Pons (tissue), 1 donor: ENCODE results near the gene CIART.
"Not testable (repeated sequence)": the region's sequence is repeated elsewhere in the genome, so short reads cannot be mapped to it uniquely, and the experiment has no call there.

Experiments
- DNase-seq: peaks from one replicate; pipeline ENCODE4 v3.0.0-alpha.2; 2016; ENCODE audit warnings: low spot score

The CIART gene, protein sequence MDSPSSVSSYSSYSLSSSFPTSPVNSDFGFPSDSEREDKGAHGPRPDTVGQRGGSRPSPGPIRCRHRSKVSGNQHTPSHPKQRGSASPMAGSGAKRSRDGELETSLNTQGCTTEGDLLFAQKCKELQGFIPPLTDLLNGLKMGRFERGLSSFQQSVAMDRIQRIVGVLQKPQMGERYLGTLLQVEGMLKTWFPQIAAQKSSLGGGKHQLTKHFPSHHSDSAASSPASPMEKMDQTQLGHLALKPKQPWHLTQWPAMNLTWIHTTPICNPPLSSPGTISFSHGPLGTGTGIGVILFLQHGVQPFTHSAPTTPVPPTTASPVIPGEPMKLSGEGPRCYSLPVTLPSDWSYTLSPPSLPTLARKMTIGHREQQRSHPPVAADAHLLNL

DNA sequence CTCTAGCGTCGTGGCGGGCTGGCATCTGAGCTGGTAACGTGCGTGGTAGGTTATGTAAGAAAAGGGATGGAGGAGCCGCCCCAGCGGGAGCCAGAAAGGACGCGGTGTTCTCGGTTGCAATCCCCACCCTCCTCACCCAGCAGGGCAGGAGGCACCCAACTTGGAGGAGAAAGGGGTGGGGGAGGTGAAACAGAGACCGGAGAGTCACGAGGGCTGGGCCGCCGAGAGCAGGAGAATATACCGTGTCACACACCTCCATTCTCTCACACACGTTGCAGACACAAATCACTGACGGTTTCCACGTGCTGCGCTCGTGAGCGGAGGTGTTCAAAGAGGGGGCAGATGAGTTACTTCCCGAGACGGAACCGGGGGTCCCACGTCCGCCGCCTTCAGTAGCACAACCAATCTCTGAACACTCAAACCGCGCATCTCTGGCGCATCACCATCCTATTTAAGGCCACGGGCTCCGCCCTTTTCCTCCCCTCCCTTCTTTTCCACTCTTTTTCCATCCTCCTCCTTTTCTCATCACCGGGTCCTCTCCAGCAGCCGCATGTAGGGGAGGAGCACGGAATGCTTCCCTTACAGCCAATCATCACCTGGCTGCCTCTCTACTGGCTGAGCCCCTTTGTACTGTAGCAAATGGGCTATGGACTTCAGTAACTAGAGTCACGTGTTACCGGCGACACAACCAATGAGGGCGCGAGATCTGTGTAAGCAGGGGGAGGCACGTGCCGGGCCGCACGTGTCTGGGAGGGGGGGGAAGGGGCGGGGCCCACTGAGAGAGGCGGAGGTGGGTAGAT lies at the start of gene CIART:
CIART (plus strand) TSS at position 797 of the 800 bp plus-strand sequence. CDS start 714 bp downstream, outside the sequence.
- DNase-seq, result peak; percentile 97

DNA sequence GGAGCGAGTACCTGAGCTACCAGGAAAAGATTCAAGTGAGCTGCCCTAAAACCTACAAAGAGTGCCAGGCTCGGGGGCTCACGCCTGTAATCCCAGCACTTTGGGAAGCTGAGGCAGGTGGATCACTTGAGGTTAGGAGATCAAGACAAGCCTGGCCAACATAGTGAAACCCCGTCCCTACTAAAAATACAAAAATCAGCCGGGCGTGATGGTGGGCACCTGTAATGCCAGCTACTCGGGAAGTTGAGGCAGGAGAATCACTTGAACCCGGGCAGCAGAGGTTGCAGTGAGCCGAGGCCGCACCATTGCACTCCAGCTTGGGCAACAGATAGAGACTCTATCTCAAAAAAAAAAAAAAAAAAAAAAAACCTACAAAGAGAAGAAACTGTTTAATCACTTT lies 49.4 kb upstream of the CIART start:
- DNase-seq, result not testable (repeated sequence)

DNA sequence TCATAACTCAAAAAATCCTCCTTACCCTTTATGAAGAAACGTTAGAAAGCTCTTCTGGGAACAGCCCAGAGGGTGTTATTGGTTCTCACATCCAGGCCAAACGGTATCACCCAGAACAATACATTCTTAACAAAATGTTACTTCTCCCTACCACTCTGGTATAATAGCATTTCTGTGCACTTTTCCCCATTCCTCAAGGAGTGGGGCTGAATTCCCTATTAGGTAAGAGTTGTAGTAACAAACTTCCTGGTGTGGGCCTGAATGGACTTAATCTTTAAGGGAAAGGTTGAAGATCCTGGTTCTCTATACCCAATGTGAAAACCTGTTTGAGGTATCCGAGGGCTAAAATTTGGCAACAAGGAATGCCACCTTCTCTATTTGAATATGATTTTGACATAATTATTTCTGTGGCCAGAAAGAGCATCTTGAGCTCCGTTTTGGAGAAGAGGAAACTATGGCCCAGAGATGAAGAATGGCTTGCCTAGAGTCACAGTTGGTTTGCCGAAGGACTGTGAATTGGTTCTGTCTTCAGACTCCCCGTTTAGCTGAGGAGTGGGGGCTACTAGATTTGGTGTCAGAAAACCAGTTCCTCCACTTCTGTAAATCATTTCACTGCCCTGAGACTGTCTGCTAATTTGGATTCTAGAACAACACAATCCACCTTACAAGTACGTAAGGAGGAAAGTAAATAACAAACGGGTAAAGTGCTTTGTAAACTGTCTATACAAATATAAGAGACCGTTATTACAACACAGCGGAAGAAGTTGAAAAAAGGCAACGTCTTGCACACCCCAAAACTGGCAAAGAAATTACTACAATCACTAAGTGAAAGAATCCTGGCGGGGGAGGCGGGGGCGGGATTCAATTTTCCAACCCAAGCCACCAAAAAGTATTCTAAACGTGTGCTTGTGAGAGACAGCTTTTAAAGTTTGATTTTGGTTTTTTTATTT lies 48.7 kb upstream of the CIART start:
- DNase-seq, result peak; percentile 44

DNA sequence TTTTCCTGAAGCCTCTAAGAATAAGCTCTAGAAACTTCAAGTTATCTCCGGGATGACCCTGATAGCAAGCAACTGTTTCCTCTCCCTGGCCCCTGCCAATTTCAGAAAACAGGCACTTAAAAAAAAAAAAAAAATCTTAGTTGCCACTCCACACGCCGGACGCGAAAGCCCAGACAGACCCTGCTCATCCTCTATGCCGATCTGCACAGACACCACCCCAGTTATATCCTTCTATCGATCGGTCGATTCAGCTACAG lies 48.1 kb upstream of the CIART start:
- DNase-seq, result no peak

DNA sequence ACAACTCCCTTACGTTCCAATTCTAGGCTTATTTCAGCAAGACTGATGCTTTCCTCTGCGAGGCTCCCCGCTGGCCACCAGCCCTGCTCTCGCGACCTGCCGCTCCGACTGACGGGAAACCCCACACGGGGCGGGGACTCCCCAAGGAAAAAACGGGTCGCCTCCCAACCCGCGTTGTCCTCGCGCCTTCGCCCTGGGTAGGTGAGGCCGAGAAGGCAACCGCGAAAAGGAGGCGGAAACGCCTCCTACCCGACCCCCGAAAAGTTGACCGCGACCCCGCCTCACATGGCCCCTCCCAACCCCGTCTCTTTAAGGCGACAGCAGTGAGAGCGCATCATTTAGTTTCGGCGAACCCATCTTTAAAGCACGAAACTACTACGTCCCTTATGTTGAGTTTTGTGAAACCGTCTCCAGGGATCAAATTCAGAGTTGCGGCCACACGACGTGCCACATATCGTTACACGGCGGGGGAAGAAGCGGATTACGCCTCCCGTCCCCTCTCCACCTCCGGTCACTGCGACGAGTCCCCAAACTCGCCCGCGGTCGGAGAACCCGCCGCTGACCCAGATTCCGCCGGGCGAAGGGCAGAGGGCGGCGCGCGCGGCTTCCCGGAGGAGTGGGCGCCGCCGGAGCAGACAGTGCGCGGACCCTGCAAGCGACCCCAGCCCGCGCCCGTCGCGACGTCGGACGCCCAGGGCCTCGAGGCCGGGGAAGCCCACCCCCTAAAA lies 47.6 kb upstream of the CIART start:
- DNase-seq, result peak; percentile 64

DNA sequence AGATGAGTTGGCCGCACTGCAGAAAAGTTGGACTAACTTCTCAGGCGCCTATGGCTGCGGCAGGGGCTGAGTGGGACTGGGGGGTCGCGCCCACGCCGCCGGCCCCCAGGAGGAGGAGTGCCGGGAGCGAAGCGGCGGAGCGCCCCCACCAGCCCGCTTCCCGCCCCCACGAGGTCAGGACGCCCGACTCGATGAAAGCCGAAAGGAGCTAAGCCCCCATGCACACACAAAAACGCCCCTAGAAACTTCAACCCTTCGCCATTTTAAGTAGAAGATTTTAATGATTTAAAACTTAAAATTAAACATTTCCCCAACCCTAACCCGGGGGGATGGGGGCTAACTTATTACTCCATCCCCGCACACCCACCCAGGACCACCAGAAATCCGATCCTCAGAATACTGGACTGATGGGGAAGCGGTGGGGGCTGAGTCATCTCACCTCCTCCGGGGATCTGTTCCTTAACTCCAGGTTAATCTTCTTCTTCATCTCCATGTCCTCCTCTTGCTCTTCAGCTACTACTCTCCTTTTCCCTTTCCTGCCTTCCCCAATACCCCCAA lies 47.0 kb upstream of the CIART start:
- no peak for DNase-seq

DNA sequence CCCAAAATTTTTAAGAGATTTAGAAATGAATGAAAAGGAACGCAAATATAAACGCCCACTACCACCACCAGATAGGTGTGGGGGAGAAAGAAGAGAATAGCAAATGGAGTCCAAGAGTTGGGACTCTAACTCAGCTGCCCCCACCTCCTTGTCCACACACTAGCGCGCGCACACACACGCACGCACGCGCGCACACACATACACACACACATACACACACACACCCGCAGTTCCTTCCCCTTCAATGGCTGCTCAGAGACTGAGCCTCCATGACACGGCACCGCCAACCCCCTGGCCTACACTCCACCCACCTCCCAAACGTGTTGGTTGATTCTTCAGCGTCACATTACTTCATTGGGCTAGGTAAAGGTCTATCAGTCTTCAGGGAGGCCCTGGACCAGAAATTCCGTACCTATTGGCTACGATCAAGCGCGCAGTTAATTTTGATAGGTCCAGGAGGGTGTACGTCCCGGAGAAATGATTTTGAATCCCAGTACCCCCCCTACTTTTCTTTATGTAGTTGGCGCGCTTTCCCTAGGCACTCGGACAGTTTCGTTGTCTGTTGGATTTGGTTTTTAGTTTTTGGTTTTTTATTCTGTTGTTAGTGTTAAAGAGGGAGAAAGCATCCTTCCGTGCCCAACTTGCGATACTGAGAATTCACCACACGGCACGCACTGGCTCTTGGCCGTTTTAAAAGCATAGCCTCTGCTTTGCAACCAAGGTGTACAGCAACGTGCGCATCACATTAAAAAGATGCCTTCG lies 46.3 kb upstream of the CIART start, which contains the start of gene ANP32E:
ANP32E (minus strand) TSS at position 261 of the 762 bp plus-strand sequence. CDS start 326 bp downstream, outside the sequence.
- peak; percentile 100 for DNase-seq

DNA sequence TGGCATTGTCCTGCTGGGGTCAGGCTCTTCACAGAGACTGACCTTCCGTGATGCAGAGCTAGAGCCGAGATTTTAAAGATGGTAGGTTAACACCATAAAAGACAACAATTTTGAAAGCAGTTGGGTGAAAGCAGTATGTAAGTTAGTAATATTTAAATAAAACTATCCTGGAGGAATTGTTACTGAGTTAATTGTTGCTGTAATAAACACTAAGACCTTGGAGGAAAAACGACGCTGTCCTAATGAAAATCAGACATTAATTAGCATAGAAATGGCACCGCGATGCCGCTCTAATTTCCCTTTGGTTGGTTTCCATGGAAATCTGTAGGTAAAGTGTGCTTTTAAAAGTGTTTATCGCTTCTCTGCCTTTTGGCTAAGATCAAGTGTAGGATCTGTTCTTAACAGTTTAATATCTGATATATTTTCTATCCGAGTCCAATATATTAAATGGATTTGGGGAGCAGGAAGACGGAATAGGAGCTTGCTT lies 45.7 kb upstream of the CIART start:
- DNase-seq, result no peak

DNA sequence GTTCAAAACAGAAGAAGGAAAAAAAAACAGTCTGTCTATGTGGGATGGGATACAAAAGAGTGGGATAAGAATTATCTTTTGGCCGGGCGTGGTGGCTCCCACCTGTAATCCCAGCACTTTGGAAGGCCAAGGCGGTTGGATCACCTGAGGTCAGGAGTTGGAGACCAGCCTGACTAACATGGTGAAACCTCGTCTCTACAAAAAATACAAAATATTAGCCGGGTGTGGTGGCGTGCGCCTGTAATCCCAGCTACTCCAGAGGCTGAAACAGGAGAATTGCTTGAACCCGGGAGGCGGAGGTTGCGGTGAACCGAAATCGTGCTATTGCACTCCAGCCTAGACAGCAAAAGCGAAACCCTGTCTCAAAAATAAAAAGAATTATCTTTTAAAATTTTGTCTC lies 45.2 kb upstream of the CIART start:
- DNase-seq, result not testable (repeated sequence)

DNA sequence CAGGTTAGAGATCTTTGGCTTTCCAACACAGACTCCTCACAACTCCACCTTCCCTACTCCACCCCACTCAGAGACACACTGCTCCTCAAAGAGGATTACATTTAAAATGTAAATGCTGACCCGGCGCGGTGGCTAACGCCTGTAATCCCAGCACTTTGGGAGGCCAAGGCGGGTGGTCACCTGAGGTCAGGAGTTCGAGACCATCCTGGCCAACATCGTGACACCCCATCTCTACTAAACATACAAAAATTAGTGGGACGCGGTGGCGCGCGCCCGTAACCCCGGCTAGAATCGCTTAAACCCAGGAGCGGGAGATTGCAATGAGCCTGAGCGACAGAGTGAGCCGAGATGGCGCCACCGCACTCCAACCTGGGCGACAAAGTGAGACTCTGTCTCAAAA lies 44.6 kb upstream of the CIART start:
- no peak for DNase-seq

DNA sequence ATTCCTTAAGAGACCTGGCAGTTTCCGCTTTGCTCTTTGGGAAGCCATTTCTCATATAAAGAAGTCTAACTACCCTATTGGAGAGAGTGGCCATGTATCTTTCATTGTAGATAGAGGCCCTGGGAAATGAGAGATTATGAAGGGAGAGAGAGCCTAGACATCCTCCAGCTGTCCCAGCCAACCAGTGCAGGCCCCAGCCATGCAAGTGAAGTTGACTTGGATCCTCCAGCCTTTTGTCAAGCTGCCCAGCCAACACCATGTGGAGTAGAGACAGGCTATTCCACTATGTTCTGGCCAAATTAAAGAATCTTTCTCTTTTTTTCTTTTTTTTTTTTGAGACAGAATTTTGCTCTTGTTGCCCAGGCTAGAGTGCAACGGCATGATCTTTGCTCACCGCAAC lies 39.4 kb upstream of the CIART start:
- no peak for DNase-seq

DNA sequence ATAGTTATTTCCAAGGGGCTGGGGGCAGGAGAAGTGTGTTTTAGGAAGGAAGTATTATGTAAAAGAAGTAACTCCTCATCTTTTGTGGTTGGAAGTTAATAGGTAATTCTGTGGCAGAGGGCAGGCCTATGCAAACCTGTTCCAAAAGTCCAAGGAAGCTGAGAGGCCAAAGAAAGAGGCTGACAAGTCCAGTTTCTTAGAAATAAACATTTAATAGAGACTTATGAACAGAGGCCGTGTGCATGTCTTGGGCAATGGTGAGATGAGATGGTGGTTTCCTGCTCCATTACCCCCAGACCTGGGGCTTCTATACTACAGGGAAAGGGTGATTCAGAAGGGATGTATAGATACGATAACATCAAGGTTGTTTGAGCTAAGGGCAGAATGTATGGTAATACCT lies 32.4 kb upstream of the CIART start:
- DNase-seq, result no peak

DNA sequence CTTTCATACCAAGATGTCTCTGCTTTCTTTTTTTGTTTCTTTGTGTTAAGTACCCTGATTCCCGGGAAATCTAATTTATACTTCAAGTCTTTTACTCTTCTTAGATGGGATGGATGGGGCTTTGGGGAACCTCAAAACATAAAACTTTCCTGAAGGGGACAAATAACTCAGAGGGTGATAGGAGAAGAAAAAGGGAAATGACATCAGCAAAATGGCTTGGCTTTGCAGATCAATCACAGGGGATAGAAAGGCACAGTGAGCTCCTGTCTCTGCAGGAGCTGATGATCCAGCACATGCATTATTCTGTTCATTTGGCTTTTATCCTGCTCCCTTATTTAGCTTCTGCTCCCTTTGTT lies 26.2 kb upstream of the CIART start:
- DNase-seq, result no peak

DNA sequence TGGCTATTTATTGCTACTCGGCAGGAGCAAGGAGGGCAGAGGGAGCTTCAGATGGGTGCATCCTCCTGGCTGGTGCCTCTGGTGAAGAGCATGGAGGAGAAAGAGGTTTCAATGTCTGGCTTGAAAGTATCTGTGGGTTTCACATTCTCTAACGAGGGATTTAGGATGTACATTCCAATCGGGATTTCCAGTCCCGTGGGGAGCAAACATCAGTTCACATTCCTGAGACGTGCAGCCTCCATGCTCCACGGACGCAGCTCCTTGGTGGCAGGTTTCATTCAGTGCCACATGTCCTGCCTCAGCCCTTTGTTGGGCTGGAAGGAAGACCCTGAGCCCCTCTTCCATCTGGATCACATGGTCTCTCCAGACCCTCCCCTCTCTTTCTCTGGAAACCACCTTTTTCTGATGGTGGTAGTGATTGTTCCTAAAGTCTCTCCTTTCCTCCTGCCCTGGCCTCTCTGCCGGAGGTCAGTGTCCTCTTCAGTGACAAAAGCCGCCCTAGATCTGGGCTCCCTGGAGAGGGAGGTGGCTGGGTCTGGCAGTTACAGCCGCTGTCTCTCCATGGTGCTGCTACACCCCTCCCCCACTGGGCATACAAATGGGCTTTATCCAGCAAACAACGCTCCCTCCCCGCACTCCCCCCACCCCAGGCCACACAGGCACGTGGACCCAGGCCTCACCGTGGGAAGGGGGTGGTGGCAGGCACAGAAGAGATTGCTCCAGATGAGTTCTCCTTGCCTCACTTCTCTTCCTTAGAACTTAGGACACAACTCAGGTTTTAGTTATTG lies 25.6 kb upstream of the CIART start:
- peak; percentile 90 for DNase-seq

DNA sequence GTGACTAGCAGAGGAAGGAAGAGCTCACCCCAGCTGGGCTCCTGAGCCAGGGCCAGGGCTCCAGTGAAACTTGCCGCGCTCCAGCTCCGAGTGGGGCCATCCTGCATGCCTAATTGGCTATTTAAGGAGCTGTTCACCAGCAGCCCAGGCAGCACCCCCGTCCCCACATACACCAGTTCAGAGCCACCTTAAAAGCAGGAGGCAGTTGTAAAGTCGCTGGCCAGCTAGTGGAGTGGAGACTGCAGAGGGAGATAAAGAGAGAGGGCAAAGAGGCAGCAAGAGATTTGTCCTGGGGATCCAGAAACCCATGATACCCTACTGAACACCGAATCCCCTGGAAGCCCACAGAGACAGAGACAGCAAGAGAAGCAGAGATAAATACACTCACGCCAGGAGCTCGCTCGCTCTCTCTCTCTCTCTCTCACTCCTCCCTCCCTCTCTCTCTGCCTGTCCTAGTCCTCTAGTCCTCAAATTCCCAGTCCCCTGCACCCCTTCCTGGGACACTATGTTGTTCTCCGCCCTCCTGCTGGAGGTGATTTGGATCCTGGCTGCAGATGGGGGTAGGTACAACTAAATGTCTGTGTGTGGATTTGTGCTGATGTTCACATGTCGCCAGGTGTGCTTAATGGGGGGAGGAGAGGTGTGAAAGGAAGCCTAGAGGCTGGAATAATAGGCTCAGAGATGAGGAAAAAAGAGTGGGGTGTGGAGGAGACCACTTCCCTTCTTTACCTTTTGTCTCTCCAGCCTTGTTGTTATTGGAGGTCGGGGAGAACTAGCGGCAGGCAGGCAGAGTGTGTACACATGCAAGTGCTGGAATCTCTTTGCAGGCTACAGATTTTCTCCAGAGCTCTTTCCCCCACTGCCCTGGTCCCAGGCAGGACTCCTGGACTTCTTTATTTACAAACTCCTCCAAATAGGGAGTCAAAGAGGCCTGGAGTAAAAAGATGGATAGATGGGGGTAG lies 24.4 kb upstream of the CIART start, which contains the start of gene CA14:
CA14 (plus strand) TSS at position 151 of the 962 bp plus-strand sequence; CDS start at position 506, 355 bp downstream.
- peak; percentile 85 for DNase-seq

DNA sequence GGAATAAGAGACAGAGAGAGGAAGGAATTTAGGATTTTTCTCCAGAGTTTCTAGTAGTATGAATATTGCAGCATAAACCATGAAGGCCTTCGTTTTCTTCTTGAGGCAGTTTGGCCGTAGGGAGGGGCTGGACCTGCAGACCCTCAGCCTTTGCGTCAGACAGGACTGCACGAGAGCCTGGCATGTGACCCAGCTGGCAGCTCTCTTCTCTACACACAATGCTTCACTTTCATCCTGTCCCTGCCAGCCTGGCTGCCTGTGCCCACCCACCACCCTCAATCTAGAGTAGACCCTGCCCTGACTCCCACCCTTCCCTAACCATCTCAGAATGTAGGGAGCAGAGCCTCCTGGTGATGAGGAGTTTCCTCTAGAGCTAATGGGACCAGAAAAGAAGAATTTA lies 23.1 kb upstream of the CIART start:
- peak; percentile 49 for DNase-seq

DNA sequence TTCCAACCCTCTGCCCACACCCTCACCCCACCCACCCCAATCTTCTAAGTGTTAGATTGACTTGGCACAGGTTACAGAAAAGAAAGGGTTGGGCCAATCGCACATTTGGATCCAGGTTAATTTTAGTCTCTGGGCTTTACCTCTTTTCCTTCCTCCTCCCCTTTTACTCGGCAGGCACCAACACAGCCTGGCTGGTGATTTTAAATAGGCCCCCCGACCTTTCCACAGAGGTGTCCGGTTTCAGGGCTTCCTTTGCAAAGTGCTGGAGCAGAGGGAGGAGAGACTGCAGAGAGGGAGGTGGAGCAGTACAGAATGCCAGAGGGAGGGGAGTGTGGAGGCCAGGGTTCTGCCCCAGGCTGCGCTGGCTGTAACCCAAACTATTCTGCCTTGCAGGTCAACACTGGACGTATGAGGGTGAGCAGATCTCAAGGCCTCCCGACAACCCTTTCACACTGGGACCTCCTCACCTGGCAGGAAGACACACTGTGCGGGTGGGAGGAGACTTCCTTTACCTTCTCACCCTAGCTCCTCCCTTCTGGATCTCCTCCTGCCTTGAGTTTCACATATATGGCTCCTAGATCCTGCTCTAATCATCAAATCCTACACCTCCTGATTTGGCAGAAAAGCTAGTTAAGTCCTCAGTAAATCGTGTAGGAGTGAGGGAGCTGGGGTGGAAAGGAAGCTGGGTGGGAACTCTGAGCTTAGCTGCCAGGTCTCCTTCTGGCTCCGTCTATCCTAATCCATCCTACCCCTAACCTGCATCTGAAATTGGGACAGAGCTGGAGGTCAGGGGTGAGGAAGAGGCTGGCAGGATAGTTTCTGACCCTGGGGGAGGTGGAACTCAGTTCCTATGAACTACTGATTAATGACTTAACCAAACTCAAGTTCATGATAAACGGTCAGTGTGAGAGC lies 22.3 kb upstream of the CIART start:
- no peak for DNase-seq
